HCT116 (cell line): ENCODE measurements around the gene EPHB2. TPM values are rescaled to one million over a fixed set of nuclear protein-coding genes. Genes with fewer than 3 reads are reported as not detected.

ENCODE experiments used
- ATAC-seq: fragments of 200-7000 bp; cut with Tn5 transposase; 2 replicates; pipeline ENCODE4 v1.9.1; 2020; ENCODE audit warnings: mild to moderate bottlenecking, moderate library complexity
- BruUV-seq: library from RNA; stranded (reverse); fragments of 400-500 nt; replicated peaks from 2 replicates; lab custom pipeline; 2021; lab: Mats Ljungman, UMichigan
- CTCF ChIA-PET: fragments of 300-600 bp; sonication (Branson Sonifier 250); formaldehyde crosslinking; loops from one replicate; lab custom pipeline; 2021; ENCODE audit warnings: antibody characterized with exemption; lab: Charles Lee
- POLR2A ChIA-PET: fragments of 300-600, 350-600 bp; sonication (Branson Sonifier 250); formaldehyde crosslinking; loops from one replicate; lab custom pipeline; 2021; ENCODE audit warnings: antibody characterized with exemption; lab: Charles Lee
- RAD21 ChIA-PET, 2 experiments: fragments of 300-600 bp; sonication (Branson Sonifier 250); formaldehyde crosslinking; loops; one replicate each; lab custom pipeline; 2023; ENCODE audit warnings: low total read pairs in 2 of 2; ENCODE audit not compliant: uncharacterized antibody in 2 of 2, unreplicated experiment in 2 of 2, low non-redundant PET in 1 of 2; lab: Charles Lee
- DNase-seq: peaks from one replicate; pipeline ENCODE4 v3.0.0-alpha.2; 2010; ENCODE audit warnings: low read depth, low spot score
- H2AFZ ChIP-seq: fragments of 200-600 bp; shearing (Covaris generic), sonication (generic); 2 replicates; pipeline ENCODE4 v1.6.1; 2017; ENCODE audit warnings: low read depth, mixed run types, mixed read lengths, antibody characterized with exemption, low read length; ENCODE audit not compliant: poor library complexity, severe bottlenecking
- H3K27ac ChIP-seq: 2 replicates; pipeline ENCODE4 v1.5.1; 2012; ENCODE audit warnings: low read depth, low read length
- H3K27me3 ChIP-seq: fragments of 200-600 bp; sonication (generic); 2 replicates; pipeline ENCODE4 v1.6.1; 2016; ENCODE audit warnings: mixed run types, low read length, mixed read lengths; ENCODE audit not compliant: insufficient read depth
- H3K36me3 ChIP-seq, 2 experiments: fragments of 200-500 bp in 1 of 2; fragments of 200-600 bp in 1 of 2; sonication (Bioruptor generic) in 1 of 2; sonication (generic) in 1 of 2; 2 replicates each; pipeline versions ENCODE4 v1.5.1 to v1.6.1; 2014 to 2016; ENCODE audit warnings: low read length in 2 of 2, inconsistent platforms in 1 of 2, mixed read lengths in 1 of 2, mixed run types in 1 of 2; ENCODE audit not compliant: insufficient read depth in 2 of 2, control insufficient read depth in 1 of 2
- H3K4me1 ChIP-seq, 2 experiments: fragments of 200-600 bp in 1 of 2; sonication (generic) in 1 of 2; 2 replicates each; pipeline versions ENCODE4 v1.5.1 to v1.6.1; 2012 to 2017; ENCODE audit warnings: low read length in 2 of 2, inconsistent platforms in 1 of 2, mild to moderate bottlenecking in 1 of 2, mixed read lengths in 1 of 2, mixed run types in 1 of 2, moderate library complexity in 1 of 2; ENCODE audit not compliant: insufficient read depth in 2 of 2, control insufficient read depth in 1 of 2
- H3K4me2 ChIP-seq: fragments of 200-600 bp; sonication (generic); 2 replicates; pipeline ENCODE4 v1.6.1; 2017; ENCODE audit warnings: mixed run types, low read length, mixed read lengths
- H3K4me3 ChIP-seq, 2 experiments: fragments of 200-600 bp in 1 of 2; sonication (generic) in 1 of 2; replicated peaks in 1 of 2; 2 replicates each; pipeline ENCODE4 v1.5.1; 2011 to 2016; ENCODE audit warnings: low read length in 2 of 2, control low read depth in 1 of 2, low read depth in 1 of 2, mild to moderate bottlenecking in 1 of 2, mixed read lengths in 1 of 2, mixed run types in 1 of 2
- H3K79me2 ChIP-seq: fragments of 200-600 bp; sonication (generic); 2 replicates; pipeline ENCODE4 v1.6.1; 2017; ENCODE audit warnings: mild to moderate bottlenecking, mixed run types, low read length, moderate library complexity, mixed read lengths; ENCODE audit not compliant: insufficient read depth
- H3K9ac ChIP-seq: fragments of 200-600 bp; sonication (generic); 2 replicates; pipeline ENCODE4 v1.6.1; 2016; ENCODE audit warnings: low read length, mixed read lengths
- H3K9me2 ChIP-seq: fragments of 200-600 bp; sonication (generic), shearing (Covaris generic); 2 replicates; pipeline ENCODE4 v1.6.1; 2017; ENCODE audit warnings: mixed run types, mild to moderate bottlenecking, moderate library complexity; ENCODE audit not compliant: insufficient read depth
- H3K9me3 ChIP-seq, 2 experiments: fragments of 200-500 bp in 1 of 2; fragments of 200-600 bp in 1 of 2; sonication (Bioruptor generic) in 1 of 2; sonication (generic) in 1 of 2; 2 replicates each; pipeline ENCODE4 v1.6.1; 2014 to 2017; ENCODE audit warnings: low read length in 2 of 2, mixed read lengths in 2 of 2, inconsistent platforms in 1 of 2, low read depth in 1 of 2, mild to moderate bottlenecking in 1 of 2, mixed run types in 1 of 2, moderate library complexity in 1 of 2; ENCODE audit not compliant: control insufficient read depth in 1 of 2, insufficient read depth in 1 of 2
- H4K20me1 ChIP-seq: fragments of 200-600 bp; sonication (generic), shearing (Covaris generic); 2 replicates; pipeline ENCODE4 v1.6.1; 2017; ENCODE audit warnings: mixed run types, mild to moderate bottlenecking, moderate library complexity; ENCODE audit not compliant: insufficient read depth
- POLR2A ChIP-seq: IDR thresholded peaks from 2 replicates; pipeline ENCODE4 v1.7.0; 2011; ENCODE audit warnings: borderline replicate concordance; ENCODE audit not compliant: insufficient read depth, insufficient read length; ENCODE audit errors: extremely low read depth
- POLR2AphosphoS5 ChIP-seq: IDR thresholded peaks from 2 replicates; pipeline ENCODE4 v1.6.1; 2011; ENCODE audit warnings: mild to moderate bottlenecking, low read depth, low read length, moderate library complexity
- RAD21 ChIP-seq: IDR thresholded peaks from 2 replicates; pipeline ENCODE4 v1.6.1; 2012; ENCODE audit warnings: low read depth, mild to moderate bottlenecking
- TCF7L2 ChIP-seq: IDR thresholded peaks from 2 replicates; pipeline ENCODE4 v1.7.0; 2011; ENCODE audit warnings: borderline replicate concordance, inconsistent platforms; ENCODE audit not compliant: insufficient read depth, insufficient read length; ENCODE audit errors: extremely low read depth
- intact Hi-C: fragments of 100-400 bp; cut with micrococcal nuclease; formaldehyde crosslinking; loops from 2 replicates; pipeline ENCODE4 v1.10.0; 2022
- total RNA-seq: library from RNA; stranded (reverse); gene quantifications from one replicate; pipeline ENCODE4 v1.2.1, GENCODE V29; 2021; ENCODE audit not compliant: unreplicated experiment

EPHB2 gene
- total RNA-seq, 1 experiment from 2014 or later, result 19.5 TPM

DNA sequence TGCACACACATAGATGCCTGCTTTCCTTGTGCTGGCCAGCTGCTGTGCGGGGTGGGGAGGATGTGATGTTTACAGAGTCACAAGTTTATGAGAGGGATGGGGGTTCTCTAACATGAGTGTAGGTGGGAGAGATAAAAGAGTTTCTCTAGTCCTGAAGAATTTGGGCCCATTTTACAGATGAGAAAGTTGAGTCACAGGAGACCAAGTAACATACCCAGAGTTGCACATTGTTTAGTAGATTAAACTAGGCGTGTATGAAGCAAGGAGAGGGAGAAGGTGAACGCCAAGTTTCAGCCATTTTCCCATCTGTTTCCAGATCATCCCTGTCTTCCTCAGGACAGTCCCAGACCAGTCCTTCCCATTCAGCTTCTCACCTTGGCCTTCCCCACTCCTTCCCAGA is 126.7 kb downstream of the EPHB2 start:
- no peaks in the 10 kb centered on the region for H3K27me3 ChIP-seq
- ChIA-PET CTCF (no interaction called here), RAD21 (no interaction called here), POLR2A (no interaction called here)
- no peaks in the 10 kb centered on the region for H3K36me3 ChIP-seq
- H3K27ac ChIP-seq, result no peak overlapping the region
- H3K4me3 ChIP-seq, result no peak overlapping the region
- no peak for DNase-seq
- intact Hi-C loops, result no loop called here
- TF ChIP-seq RAD21 (no peak), POLR2A (no peak), TCF7L2 (no peak)
- H2AFZ ChIP-seq, result no peak overlapping the region
- H3K4me1 ChIP-seq, result peaks cover 17 to 23% of the 10 kb centered on the region in 2 experiments
- H4K20me1 ChIP-seq, result no peaks in the 10 kb centered on the region
- BruUV-seq, result no TSS peak
- no peaks in the 10 kb centered on the region for H3K79me2 ChIP-seq
- H3K9ac ChIP-seq, result no peak overlapping the region
- H3K4me2 ChIP-seq, result no peak overlapping the region
- no peak for ATAC-seq
- no peaks in the 10 kb centered on the region for H3K9me3 ChIP-seq
- no peaks in the 10 kb centered on the region for H3K9me2 ChIP-seq

DNA sequence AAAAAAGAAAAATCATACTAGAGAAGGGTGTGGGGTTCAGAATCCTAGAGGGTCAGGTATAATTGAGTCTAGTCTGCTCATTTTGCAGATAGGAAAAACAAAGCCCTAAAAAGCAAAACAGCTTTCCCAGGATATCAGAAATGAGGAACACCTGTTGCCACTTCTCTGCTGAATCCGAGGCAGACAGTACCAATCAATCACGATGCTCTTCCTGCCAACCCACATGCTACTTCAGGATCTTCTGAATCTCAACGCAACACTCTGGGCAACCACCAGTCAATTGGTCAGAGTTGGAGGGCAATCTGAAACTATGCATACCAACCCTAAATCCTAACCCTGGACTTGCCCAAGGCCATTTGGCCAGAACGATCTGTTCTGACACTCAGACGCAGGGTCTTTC is 128.3 kb downstream of the EPHB2 start:
- Histone ChIP-seq H3K9me2 (no peaks in the 10 kb centered on the region), H3K9ac (no peak overlapping the region), H3K27me3 (no peaks in the 10 kb centered on the region), H3K4me3 (no peak overlapping the region), H3K4me2 (no peak overlapping the region), H3K27ac (no peak overlapping the region), H3K9me3 (no peaks in the 10 kb centered on the region), H3K79me2 (no peaks in the 10 kb centered on the region), H2AFZ (no peak overlapping the region), H3K4me1 (peaks cover 7 to 11% of the 10 kb centered on the region in 2 experiments), H4K20me1 (no peaks in the 10 kb centered on the region), H3K36me3 (no peaks in the 10 kb centered on the region)
- TF ChIP-seq POLR2AphosphoS5, result no peak
- ATAC-seq (no peak), DNase-seq (no peak)
- ChIA-PET CTCF (interaction anchor here (1.5 kb wide), 1 partner anchor 134 kb away, joined by 3 read pairs; no protein-coding TSS in a partner anchor), RAD21 (no interaction called here), POLR2A (no interaction called here)
- no TSS peak for BruUV-seq
- intact Hi-C loops, result no loop called here
